DOHH2 (cell line): ENCODE data around the gene LEPR.

ENCODE experiments used
- CTCF ChIP-seq: fragments of 200-600 bp; sonication (generic); IDR thresholded peaks from one replicate; pipeline ENCODE4 v1.5.1; 2014; ENCODE audit warnings: antibody characterized with exemption, mild to moderate bottlenecking, low read depth, low read length; ENCODE audit not compliant: poor library complexity, severe bottlenecking
- EZH2phosphoT487 ChIP-seq: fragments of 200-600 bp; sonication (generic); IDR thresholded peaks from 2 replicates; pipeline ENCODE4 v1.6.1; 2017; ENCODE audit warnings: borderline replicate concordance, mild to moderate bottlenecking, antibody characterized with exemption, low read length, moderate library complexity, mixed read lengths

DNA sequence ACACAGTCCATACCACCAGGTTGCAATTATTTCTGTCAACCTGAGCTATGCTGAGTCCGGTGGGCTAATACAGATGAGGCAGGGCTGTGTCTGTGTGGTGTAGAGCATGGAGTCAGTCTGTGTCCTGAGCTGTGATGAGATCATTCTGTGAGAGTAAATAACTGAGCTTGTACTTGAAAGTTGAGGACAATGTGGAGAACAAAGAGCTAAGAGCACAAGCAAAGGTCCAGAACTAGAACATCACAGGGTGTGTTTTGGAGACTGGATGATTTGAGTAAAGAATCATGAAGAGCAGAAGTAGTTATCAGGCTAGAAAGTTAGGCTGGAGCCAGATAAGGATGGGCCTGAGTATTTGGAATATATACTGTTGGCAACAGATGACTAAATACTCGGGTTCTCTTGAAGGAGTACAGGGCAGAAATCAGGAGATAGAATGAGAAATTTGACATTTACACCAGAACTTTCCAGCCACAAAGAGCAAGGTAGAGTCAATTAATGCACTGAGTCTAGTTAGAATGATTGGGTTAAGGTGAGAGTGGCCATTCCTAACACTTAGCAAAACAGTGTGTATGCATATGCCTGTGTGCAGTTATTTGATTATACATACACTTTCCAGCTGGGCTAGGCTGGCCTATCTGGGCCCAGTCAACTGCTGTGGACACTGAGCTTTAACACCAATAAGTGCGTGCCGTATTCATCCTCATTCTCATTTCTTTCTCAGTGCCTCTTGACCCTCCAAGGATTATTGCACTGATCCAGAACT, 48.8 kb downstream of the LEPR start:
- TF ChIP-seq CTCF (no peak), EZH2phosphoT487 (no peak)
